G401 (cell line): Measurements from ENCODE around the gene ZDHHC6. TPM values are rescaled to one million over a fixed set of nuclear protein-coding genes. Genes with fewer than 3 reads are reported as not detected.
"Not testable (repeated sequence)": the region's sequence is repeated elsewhere in the genome, so short reads cannot be mapped to it uniquely, and the experiment has no call there.

Experiments used
- DNase-seq: peaks from one replicate; pipeline ENCODE4 v3.0.0-alpha.2; 2015; ENCODE audit warnings: low spot score
- in situ Hi-C: cut with HindIII; loops from 2 replicates; pipeline ENCODE4 v1.10.0; 2016; ENCODE audit warnings: low sequenced_read_pairs, mixed read lengths
- total RNA-seq: library from RNA; depleted of rRNA; stranded (reverse); fragments of >200 nt; shearing (Covaris generic); gene quantifications from 2 replicates; pipeline ENCODE4 v1.2.3, GENCODE V29; 2014; rRNA removed

The ZDHHC6 gene
- total RNA-seq, 1 experiment from 2014 or later = 23.3 TPM

GRCh38 chr10:112395809-112396530 is 50.7 kb downstream of the ZDHHC6 start:
- in situ Hi-C loops = no loop called here
- DNase-seq = no peak

DNA sequence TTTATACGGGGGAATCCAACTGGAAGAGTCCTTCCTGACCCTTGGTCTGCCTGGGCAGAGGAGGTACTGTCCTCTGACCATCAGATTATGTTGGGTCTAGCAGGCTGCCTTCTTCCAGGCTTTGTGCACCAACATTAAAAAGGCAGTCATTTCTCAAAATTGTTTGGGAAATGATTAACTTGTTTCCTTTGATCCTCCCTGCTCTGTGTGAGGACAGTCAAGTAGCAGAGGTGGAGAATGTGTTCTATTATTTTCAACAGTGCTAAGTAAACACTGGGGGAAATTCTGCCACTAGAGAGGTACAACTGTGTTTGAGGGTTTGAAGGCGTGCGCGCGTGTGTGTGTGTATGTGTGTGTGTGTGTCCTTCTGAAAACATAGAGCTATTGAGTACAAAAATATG is 52.2 kb downstream of the ZDHHC6 start:
- DNase-seq = no peak
- in situ Hi-C loops = no loop called here

GRCh38 chr10:112393827-112394226 is 52.9 kb downstream of the ZDHHC6 start:
- no peak for DNase-seq
- in situ Hi-C loops = no loop called here

GRCh38 chr10:112393341-112393740 is 53.4 kb downstream of the ZDHHC6 start:
- peak; percentile 15 for DNase-seq
- in situ Hi-C loops = no loop called here

DNA sequence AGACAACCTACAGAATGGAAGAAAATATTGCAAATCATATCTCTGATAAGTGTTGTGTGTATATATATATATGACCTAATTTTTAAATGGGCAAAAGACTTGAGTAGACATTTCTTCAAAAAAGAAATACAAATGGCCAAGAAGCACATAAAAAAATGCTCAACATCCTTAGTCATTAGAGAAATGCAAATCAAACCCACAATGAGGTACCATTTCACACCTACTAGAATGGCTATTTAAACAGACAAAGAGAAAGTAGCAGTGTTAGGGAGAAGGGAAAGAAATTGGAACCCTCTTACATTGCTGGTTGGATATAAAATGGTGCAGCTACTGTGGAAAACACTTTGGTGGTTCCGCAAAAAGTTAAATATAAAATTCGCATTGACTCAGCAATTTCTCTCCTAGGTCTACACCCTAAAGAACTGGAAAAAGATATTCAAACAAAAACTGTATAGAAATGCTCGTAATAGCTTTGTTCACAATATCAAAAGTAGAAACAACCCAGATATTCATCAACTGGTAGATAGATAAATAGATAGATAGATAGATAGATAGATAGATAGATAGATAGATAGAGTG is 56.5 kb downstream of the ZDHHC6 start:
- DNase-seq = no peak
- in situ Hi-C loops = no loop called here

DNA sequence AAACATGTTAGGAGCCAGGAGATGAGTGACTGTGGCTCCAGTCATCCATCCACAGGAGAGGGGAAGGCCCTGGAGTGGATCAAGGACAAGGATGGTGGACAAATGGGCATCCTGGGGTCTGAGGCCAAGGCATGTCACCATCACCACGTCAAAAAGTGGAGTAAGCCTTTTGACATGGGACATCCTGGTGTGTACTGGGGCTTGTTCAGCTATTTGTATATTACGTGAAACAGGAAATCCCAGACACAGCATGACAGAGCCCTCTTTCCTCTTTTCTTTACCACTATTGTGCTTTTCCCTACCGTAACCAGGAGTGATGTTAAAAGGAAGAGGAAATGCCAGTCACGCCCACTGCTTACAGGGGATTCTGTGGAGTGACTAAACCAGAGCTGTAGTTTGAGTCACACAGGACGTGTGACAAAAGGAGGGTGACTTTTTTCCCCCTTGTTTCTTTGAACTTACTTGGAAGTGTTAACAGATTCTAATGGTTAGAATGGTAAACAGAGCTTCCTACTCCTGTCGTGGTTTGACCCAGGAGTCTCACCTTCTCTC is 57.4 kb downstream of the ZDHHC6 start:
- DNase-seq = no peak
- in situ Hi-C loops = no loop called here

- in situ Hi-C loops = no loop called here
- DNase-seq = no peak
These were observed 58.2 kb downstream of the ZDHHC6 start for GRCh38 chr10:112388548-112388947.

- in situ Hi-C loops, DNase-seq: not testable (repeated sequence)
These were observed 58.7 kb downstream of the ZDHHC6 start for GRCh38 chr10:112388056-112388455.

DNA sequence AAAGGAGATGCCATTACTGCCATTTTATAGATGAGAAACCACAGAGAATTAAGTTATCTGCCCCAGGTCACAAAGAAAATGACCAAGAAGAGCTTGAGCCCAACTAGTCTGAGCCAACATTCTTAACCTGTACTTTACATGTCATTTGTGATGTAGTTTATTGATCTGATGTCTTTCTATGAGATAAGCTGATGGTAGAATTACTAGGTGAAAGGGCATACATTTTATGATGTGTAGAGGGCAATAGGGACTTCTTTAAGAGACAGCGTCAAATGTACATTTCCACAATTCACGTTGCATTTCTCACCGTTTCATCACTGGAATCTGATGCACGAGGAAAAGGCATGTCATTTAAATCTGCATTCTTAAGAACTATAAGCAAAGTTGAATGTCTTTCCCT is 61.5 kb downstream of the ZDHHC6 start:
- in situ Hi-C loops = no loop called here
- DNase-seq = no peak

DNA sequence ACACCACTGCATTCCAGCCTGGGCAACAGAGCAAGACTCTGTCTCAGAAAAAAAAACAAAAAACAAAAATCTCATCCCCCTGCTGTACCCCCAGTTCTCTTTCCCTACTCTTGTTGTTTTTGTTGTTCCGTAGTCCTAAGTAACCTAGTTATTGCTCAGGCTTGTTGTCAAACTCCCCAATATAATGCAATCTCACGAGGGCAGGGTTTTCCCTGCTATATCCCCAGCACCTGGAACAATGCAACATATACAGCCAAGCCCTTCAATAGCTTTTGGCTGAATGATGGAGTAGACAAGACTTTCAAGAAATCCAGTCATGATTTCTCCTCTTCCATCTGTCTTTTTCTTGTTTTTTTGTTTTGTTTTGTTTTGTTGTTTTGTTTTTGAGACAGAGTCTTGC is 62.6 kb downstream of the ZDHHC6 start:
- in situ Hi-C loops = no loop called here
- no peak for DNase-seq

DNA sequence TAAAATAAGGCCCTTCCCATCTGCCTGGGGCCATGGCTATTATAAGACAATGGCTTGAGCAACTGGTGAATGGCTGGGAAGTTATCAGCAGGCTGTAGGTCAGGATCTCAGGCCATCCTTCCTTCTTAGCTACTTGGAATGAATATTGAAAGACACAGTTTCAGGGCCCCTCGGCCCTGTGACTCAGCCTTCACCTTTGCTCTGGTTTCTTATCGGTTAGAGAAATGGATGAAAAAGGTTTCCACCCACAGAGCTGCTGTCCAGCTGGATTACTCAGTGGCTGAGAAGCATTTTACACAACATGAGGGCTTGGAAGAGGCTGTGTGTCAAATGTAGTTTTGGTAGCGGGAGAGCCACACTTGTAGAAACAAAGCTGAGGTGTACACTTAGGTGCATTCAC is 63.4 kb downstream of the ZDHHC6 start:
- no peak for DNase-seq
- in situ Hi-C loops = no loop called here

GRCh38 chr10:112382515-112383235 is 64.0 kb downstream of the ZDHHC6 start:
- in situ Hi-C loops = no loop called here

More at GRCh38 chr10:112382515-112383235, 64.0 kb downstream of the ZDHHC6 start:
- no peak for DNase-seq

Other genes starting within 250 kb of the ZDHHC6 start
- gene TECTB, start 163.5 kb downstream of the ZDHHC6 start, total RNA-seq = not detected in 2 replicates
- gene ACSL5, start 72.8 kb downstream of the ZDHHC6 start, total RNA-seq = 0.81 TPM in 1 of 2 replicates, not detected in the other
- gene VTI1A, start 301 bp upstream of the ZDHHC6 start, total RNA-seq = 22.7 and 30.5 TPM in 2 replicates